ENCODE results near the gene SMYD1.

SMYD1 gene

DNA sequence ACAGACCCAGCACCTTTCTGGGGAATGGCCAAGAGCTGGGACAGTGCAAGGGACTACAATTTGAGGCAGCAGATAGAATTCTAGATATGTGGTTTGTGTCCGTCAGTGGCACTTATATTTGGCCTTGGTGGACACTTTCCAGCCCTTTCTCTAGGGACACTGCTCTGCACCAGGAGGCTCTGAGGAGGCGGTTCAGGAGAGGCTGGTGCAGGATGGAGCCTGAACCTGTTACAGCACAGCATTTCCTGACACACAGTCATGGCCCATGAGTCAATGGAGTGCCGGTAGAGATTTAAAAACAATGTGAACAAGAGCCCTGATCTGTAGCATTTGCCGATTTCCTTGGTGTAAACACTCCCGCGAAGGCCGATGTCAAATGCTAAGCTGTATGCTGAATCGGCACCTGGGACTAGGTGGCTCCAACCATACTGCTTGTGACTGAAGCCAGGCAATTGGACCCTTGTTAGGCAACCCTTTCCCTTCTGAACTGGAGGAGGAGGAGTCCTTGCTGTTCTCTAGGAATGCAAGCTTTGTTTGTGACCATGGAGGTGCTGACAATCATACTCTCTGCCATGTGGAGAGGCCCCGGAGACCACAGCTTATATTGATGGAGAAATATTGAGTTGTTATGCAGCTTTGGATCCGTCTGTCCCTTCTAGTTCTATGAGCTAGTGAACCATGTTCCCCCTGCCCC is 48.3 kb downstream of the SMYD1 start:
- DNase-seq (ENCODE audit: low read depth), result no peak
- H3K4me3 ChIP-seq (ENCODE audit: low read depth, low read length), result no peak overlapping the region

GRCh38 chr2:88116669-88117432 is 49.2 kb downstream of the SMYD1 start:
- no peak overlapping the region for H3K4me3 ChIP-seq (ENCODE audit: low read depth, low read length)
- DNase-seq (ENCODE audit: low read depth), result no peak

- H3K4me3 ChIP-seq (ENCODE audit: low read depth, low read length), result no peak overlapping the region
- DNase-seq (ENCODE audit: low read depth), result no peak
These were observed 50.3 kb downstream of the SMYD1 start for GRCh38 chr2:88117973-88118372.

DNA sequence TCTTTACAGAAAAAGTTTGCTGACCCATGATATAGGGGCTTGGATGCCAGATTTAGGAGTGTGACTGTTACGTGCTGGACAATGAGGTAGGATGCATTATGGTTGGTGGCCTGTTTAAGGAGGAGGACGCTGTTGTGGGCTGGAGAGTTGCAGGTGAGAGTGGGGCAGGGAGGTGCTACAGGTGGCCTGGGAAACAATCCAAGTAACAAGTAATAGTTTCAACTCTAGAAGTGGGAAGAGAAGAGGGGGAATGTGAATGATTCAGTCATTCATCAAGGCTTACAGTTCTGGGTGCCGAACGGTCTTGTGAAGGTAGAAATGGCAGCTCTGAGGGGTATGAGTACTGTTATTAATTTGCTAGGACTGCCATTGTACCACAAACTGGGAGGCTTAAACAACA is 54.1 kb downstream of the SMYD1 start:
- no peak for DNase-seq (ENCODE audit: low read depth)
- no peak overlapping the region for H3K4me3 ChIP-seq (ENCODE audit: low read depth, low read length)

- no peak overlapping the region for H3K4me3 ChIP-seq (ENCODE audit: low read depth, low read length)
- DNase-seq (ENCODE audit: low read depth), result no peak
These were observed 54.7 kb downstream of the SMYD1 start for GRCh38 chr2:88122141-88122884.

DNA sequence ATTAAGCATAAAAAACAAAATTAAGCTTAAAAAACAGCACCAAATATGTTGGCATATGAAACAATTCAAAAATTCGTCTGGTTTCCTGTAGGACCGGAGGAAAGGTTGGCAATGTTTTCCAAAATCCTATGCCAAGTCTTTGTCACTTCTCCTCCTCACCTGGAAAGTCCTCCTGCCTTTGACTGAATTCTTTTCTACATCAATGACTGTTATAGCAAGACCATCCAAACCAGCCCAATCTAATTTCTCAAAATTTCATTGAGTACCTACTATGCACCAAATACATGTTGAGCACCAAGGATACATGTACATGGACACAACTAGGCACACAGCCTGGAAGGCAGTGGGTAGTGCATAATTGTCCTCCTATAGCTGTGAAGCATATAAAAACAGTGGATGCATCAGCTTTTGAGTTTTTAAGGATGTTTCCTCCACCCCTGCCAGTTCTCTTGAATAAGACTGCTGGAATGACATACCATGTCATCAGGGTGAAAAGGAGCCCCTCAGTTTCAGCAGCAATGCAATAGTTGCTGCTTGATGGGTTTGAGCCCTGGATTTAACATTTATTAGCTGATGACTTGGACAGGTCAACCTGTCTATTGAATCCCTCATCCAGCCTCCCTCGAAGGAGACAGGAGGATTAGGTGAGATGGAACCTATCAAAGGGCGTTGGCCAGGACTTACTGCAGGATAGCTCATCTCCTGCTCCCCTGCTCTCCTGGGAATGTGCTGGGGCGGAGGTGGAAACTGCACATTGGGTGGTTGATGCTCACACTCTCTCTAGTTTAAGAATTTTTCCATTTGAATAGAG is 55.7 kb downstream of the SMYD1 start:
- DNase-seq (ENCODE audit: low read depth), result no peak
- H3K4me3 ChIP-seq (ENCODE audit: low read depth, low read length), result no peak overlapping the region

- no peak overlapping the region for H3K4me3 ChIP-seq (ENCODE audit: low read depth, low read length)
- DNase-seq (ENCODE audit: low read depth), result no peak
These were observed 56.6 kb downstream of the SMYD1 start for GRCh38 chr2:88123975-88124917.

DNA sequence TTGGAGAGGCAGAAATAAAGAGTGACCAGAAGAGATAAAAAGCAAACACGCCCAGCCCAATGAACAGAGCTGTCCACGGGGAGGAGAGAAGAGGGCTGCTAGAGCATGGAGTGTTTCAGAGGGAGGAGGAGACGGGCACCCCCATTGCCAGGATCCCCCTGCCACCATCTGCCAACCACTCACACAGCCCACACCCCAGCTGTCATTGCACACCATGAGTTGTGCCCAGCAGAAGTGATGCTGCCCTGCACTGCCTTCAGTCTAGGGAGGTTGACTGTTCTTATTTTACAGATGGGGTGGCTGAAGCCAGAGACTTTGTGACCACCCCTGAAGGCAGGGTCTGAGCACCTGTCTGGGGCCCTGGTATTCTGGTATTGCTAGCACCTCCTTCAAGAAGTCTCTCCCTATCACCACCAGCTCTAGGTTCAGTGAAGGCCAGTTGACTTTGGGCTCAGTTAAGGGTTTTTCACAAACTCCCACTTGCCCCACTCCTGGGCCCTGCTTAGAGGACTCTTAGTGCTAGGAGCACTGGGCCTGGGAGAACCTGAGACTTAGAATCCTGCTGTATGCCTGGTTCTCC is 57.8 kb downstream of the SMYD1 start:
- no peak for DNase-seq (ENCODE audit: low read depth)
- no peak overlapping the region for H3K4me3 ChIP-seq (ENCODE audit: low read depth, low read length)

- H3K4me3 ChIP-seq (ENCODE audit: low read depth, low read length), result no peak overlapping the region
- DNase-seq (ENCODE audit: low read depth), result no peak
These were observed 58.5 kb downstream of the SMYD1 start for GRCh38 chr2:88125924-88126771.

- H3K4me3 ChIP-seq (ENCODE audit: low read depth, low read length), result no peak overlapping the region
- DNase-seq (ENCODE audit: low read depth), result no peak
These were observed 59.4 kb downstream of the SMYD1 start for GRCh38 chr2:88126772-88127637.

GRCh38 chr2:88127638-88127887 is 59.9 kb downstream of the SMYD1 start:
- no peak for DNase-seq (ENCODE audit: low read depth)
- H3K4me3 ChIP-seq (ENCODE audit: low read depth, low read length), result no peak overlapping the region

- no peak within 1 kb of the TSS for H3K4me3 ChIP-seq (ENCODE audit: low read depth, low read length)
- no peak for DNase-seq (ENCODE audit: low read depth)
These were observed 60.4 kb downstream of the SMYD1 start, which contains the start of gene FABP1 for GRCh38 chr2:88127888-88128653. Gene FABP1 (minus strand): TSS chr2:88128062. CDS start chr2:88128017, 45 bp downstream.

GRCh38 chr2:88128654-88129312 is 61.2 kb downstream of the SMYD1 start:
- DNase-seq (ENCODE audit: low read depth), result no peak
- no peak overlapping the region for H3K4me3 ChIP-seq (ENCODE audit: low read depth, low read length)

DNA sequence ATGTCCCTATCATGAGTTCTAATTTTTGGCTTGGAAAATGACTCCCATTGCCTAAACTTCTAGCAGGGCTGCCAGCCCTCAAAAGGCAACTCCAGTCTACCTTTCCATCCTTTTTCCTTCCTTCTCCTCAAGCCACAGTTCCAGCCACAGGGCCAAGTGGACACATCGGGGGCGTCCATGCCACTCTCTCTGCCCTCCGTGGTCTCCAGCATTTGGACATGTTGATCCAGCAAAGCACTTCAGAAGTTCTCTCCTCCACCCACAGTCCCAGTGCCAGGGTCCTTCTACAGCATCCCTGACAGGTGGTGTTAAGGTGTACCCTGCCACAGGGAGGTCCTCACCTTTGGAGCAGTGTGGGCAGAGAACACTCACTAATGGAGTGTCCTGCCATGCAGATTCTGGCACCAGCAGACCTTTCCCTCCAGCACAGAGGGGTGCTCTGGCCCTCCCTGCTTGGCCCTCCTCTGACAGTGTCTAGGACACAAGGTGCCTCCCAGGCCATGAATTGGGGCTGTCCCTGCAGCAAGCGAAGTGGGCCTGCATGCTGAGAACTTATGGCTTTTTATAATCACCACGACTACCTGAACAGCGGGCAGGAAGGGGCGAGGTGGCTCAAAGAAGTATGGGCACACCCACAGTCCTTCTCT is 61.8 kb downstream of the SMYD1 start:
- no peak for DNase-seq (ENCODE audit: low read depth)
- no peak overlapping the region for H3K4me3 ChIP-seq (ENCODE audit: low read depth, low read length)
